Activated T-helper 1 cell treated with Interleukin-2 at 50 U/mL for 16 hours (primary cell): ENCODE results near the gene SESN3.
"Not testable (repeated sequence)": the region's sequence is repeated elsewhere in the genome, so short reads cannot be mapped to it uniquely, and the experiment has no call there.

Source experiments
- DNase-seq: peaks from one replicate; pipeline ENCODE4 v3.0.0-alpha.2; 2020; ENCODE audit warnings: low read depth

Gene SESN3

DNA sequence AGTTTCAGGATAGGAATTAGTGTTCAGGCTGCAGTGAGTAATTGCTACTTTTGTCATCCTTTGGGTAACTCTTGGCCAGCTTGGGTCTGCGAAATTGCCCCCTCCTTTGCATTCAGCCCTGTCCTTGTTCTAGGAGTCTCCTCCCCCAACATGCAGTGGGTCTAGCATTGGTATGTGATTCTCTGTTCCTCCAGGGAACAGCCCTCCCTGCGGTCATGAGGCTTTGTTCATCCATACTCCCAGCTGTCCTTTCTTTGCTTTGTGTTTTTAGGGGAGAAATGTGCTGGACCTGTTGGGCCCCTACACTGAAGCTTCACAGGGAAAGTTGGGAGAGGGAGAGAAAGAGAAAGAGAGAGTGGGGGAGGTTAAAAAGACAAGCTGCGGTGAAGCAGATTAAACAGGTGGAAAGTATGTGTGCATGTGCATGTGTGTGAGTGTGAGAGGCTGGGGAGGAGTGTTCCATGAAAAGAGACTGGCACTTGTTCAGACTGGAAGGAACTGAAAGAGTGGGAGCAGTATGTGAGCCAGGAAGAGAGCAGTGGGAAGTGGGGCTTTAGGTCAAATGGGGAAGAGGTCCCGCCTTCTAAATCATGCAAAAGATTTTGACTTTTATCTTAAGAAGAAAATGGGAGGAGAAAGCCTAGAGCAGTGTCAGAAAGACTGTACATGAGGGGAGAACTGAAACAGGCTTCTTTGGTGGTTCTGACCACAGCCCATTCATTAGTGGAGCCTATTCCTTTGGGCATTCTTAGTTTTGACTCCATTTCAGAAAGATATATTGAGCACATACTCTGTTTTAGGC is 17.9 kb upstream of the SESN3 start:
- no peak for DNase-seq

DNA sequence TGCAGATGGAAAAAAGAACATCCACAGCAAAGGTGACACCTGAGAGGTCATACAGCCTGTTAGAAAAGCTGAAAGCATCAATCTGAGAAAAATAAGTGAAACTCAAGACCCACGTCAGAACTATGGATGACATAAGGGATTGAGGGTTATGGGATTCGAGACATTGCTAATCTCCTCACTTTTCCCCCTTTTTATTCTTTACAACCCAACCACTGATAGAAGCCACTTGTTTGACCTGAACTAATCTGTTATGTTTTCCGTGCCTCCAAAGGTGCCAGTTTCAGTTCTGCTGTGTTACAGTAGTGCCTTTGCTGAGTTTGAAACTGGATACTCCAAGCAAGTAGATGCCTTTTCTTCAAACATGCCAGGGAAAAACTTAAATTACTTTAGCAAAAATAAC is 16.9 kb upstream of the SESN3 start:
- no peak for DNase-seq

GRCh38 chr11:95247127-95247684 is 16.2 kb upstream of the SESN3 start:
- no peak for DNase-seq

DNA sequence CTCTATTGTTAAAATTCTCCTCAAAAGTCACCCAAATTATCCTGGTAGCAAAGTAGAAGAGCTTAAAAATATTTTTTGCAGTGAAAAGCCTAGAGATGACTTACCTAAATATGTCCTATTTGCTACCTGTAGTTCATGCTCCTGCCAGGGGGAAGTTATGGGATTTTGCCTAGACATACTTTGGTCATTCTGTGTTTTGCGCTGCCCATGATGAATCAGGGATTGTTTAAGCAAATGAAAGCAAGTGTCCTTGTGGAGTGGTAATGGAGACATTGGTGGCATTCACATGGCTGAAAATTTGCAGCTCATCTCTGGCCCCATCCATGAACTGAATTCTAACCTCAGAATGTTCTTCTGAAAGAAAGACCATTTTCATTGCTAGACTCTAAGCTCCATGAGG is 14.6 kb upstream of the SESN3 start:
- no peak for DNase-seq

GRCh38 chr11:95245038-95245437 is 14.0 kb upstream of the SESN3 start:
- no peak for DNase-seq

GRCh38 chr11:95243673-95244072 is 12.7 kb upstream of the SESN3 start:
- DNase-seq, result no peak

- no peak for DNase-seq
Observed at GRCh38 chr11:95242845-95243605, 12.0 kb upstream of the SESN3 start.

- DNase-seq, result no peak
Observed at GRCh38 chr11:95242091-95242844, 11.3 kb upstream of the SESN3 start.

- no peak for DNase-seq
Observed at GRCh38 chr11:95241681-95242081, 10.7 kb upstream of the SESN3 start.

GRCh38 chr11:95239871-95240649 is 9.1 kb upstream of the SESN3 start:
- no peak for DNase-seq

DNA sequence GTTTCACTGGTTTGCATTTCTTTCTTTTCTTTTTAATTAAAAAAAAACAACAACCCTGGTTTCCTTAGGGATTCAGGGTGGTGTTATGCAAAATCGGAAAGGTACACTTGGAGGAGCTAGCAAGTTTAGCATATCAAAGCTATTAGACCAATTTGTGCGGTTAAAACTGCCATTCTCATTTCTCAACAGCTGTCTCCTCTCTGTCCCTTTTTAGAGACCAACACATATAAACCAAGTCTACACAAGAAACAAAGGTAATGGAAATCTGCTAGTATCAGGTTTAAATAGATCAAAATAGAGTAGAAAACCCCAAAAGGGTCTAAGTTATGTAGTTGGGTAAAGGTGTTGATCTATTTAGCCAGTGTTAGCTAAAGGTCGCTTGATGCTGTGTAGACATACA is 1.7 kb upstream of the SESN3 start:
- DNase-seq, result no peak

DNA sequence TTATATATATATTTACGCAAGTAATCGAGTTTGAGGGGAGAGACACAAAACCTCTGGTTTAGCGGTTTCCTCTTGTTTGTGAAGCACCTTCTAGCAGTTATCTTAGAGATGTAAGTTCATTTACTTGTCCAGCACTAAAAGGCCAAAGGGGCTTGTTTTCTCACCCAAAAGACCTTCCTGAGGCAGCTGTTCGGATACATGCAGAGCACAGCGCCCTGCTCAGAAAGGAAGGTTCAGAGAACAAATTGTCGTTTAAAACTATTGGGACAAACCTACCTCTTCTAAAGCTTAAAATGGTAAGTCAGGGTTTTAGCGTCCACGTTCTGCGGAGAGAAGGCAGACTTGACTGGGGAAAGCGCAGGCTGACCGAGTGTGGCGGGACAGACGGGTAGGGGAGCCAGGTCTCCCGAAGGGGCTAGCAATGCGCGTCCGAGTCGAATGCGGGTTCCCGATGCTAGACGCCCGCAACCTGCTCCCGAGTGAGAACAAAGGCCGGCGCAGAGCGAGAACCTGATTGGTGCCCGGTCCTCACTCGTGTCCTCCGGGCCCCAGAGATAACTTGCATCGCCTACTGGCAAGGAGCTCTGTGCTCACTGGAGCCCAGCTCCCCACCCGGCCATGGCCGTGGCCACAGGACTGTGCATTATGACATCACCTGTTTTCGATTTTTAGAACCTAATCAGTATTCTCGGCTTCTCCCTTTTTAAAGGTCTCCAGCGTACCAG is 1.0 kb upstream of the SESN3 start:
- DNase-seq, result peak; percentile 53

DNA sequence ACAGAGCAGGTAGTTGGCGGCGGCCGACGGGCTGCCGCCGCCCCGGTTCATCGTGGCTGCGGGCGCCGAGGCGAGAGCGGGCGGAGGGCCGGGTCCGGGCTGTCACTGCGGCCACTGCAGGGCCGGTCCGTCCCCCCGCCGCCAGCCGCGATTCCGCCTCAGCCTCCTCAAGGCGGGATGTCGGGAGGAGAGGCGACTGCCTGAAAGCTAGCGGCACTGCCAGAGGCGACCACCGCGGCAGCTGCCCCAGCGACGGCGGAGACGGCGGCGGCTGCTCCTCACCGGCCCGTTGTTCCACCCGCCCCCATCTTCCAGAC is 234 bp downstream of the SESN3 start:
- no peak for DNase-seq

- peak; percentile 6 for DNase-seq
Observed at GRCh38 chr11:95229993-95230809, 801 bp downstream of the SESN3 start.

DNA sequence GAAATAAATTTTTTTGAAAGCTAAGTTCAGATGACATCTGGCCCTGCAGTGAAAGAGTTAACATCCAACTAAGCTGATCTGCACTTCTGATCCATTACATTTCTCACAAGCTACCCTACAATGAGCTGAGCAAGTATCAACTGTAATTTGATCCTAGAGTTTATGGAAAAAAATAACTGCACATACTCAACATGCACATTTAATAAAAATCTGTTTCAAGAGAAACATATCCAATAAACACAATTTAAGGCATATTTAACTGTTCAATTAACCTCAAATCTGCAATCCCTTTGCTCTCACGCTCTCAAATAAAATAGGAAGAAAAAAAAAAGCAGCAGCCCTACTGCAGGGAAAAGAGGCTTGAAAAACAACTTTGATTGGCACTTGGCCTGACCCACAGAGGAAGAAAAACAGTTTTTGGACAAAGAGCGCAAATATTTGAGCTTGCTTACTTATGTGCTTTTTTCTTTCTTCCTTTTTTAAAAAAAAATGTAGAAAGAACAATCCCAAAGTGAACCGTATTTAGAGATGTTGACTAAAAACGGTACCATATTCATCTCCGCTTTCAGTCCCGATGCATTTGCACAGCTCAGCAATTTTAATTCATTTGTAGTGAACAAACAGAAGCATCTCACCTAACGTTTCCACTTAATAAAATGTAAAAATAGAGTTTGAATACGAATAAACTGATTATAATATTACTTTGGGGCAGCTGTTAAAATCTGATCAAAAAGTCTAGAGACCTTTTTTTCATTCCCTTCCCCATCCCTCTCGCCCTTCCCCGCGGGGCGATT is 1.6 kb downstream of the SESN3 start:
- no peak for DNase-seq

- DNase-seq, result no peak
Observed at GRCh38 chr11:95228081-95228749, 2.8 kb downstream of the SESN3 start.

DNA sequence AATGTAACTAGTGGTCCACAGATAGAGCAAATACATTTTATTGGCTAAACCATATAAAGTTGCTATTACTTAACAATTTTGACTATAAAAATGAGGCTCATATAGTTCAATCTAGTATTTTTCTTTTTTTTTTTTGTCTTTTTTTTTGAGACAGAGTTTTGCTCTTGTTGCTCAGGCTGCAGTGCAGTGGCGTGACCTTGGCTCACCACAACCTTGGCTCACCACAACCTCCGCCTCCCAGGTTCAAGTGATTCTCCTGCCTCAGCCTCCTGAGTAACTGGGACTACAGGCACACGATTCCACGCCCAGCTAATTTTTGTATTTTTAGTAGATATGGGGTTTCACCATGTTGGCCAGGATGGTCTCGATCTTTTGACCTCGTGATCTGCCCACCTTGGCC is 3.9 kb downstream of the SESN3 start:
- not testable (repeated sequence) for DNase-seq

- no peak for DNase-seq
Observed at GRCh38 chr11:95222817-95223216, 8.2 kb downstream of the SESN3 start.

- no peak for DNase-seq
Observed at GRCh38 chr11:95219599-95219998, 11.4 kb downstream of the SESN3 start.
